Panc1 (cell line): ENCODE data around the gene FBXL3. TPM values are rescaled to one million over a fixed set of nuclear protein-coding genes. Genes with fewer than 3 reads are reported as not detected.

Experiments
- ATAC-seq: fragments of 200-7000 bp; cut with Tn5 transposase; 2 replicates; pipeline ENCODE4 v1.9.1; 2020; ENCODE audit warnings: mild to moderate bottlenecking, moderate library complexity
- BruUV-seq: library from RNA; stranded (reverse); fragments of 400-500 nt; replicated peaks from 2 replicates; lab custom pipeline; 2021; lab: Mats Ljungman, UMichigan
- CTCF ChIA-PET: fragments of 300-600 bp; sonication (Branson Sonifier 250); formaldehyde crosslinking; loops from one replicate; lab custom pipeline; 2022; ENCODE audit warnings: antibody characterized with exemption; lab: Charles Lee
- POLR2A ChIA-PET: fragments of 300-600 bp; sonication (Branson Sonifier 250); formaldehyde crosslinking; loops from one replicate; lab custom pipeline; 2022; ENCODE audit warnings: antibody characterized with exemption; lab: Charles Lee
- DNase-seq: peaks from one replicate; pipeline ENCODE4 v3.0.0-alpha.2; 2010; ENCODE audit warnings: low read depth, low spot score
- H3K27ac ChIP-seq: 2 replicates; pipeline ENCODE4 v1.5.1; 2011; ENCODE audit warnings: mild to moderate bottlenecking, low read length, inconsistent platforms
- H3K27me3 ChIP-seq: fragments of 200-500 bp; sonication (Bioruptor generic); 2 replicates; pipeline ENCODE4 v1.6.0; 2014; ENCODE audit warnings: low read length, inconsistent platforms; ENCODE audit not compliant: control insufficient read depth, insufficient read depth
- H3K36me3 ChIP-seq: fragments of 200-500 bp; sonication (Bioruptor generic); 2 replicates; pipeline ENCODE4 v1.5.1; 2014; ENCODE audit warnings: inconsistent platforms, mild to moderate bottlenecking, low read length, moderate library complexity; ENCODE audit not compliant: control insufficient read depth, insufficient read depth
- H3K4me1 ChIP-seq: 2 replicates; pipeline ENCODE4 v1.5.1; 2011; ENCODE audit warnings: inconsistent platforms, mild to moderate bottlenecking, low read length, moderate library complexity; ENCODE audit not compliant: control insufficient read depth, insufficient read depth
- H3K4me3 ChIP-seq, 2 experiments: 2 replicates each; pipeline ENCODE4 v1.5.1; 2011 to 2012; ENCODE audit warnings: low read depth in 2 of 2, low read length in 2 of 2, mild to moderate bottlenecking in 2 of 2, inconsistent platforms in 1 of 2, moderate library complexity in 1 of 2
- H3K9me3 ChIP-seq: fragments of 200-500 bp; sonication (Bioruptor generic); 2 replicates; pipeline ENCODE4 v1.5.1; 2014; ENCODE audit warnings: low read depth, mild to moderate bottlenecking, inconsistent platforms, low read length, moderate library complexity; ENCODE audit not compliant: control insufficient read depth, insufficient read depth
- CTCF ChIP-seq: fragments of 450-650 bp; IDR thresholded peaks from 2 replicates; pipeline ENCODE4 v1.5.1; 2017; ENCODE audit warnings: mild to moderate bottlenecking
- POLR2AphosphoS5 ChIP-seq: IDR thresholded peaks from 2 replicates; pipeline ENCODE4 v1.6.1; 2012; ENCODE audit warnings: mild to moderate bottlenecking, low read depth, low read length, moderate library complexity
- SIN3A ChIP-seq: IDR thresholded peaks from 2 replicates; pipeline ENCODE4 v1.6.1; 2012; ENCODE audit warnings: low read depth, mild to moderate bottlenecking, low read length, moderate library complexity, borderline replicate concordance; ENCODE audit not compliant: insufficient read depth
- TCF7L2 ChIP-seq: IDR thresholded peaks from 2 replicates; pipeline ENCODE4 v1.6.1; 2011; ENCODE audit warnings: mild to moderate bottlenecking, low read depth, low read length, inconsistent platforms
- in situ Hi-C: cut with HindIII; loops from 2 replicates; pipeline ENCODE4 v1.10.0; 2016; ENCODE audit warnings: low sequenced_read_pairs, low pct_unique_long_range_greater_than_20kb
- intact Hi-C: fragments of 100-400 bp; cut with micrococcal nuclease; formaldehyde crosslinking; loops from one replicate; pipeline ENCODE4 v1.10.0; 2022; ENCODE audit not compliant: unreplicated experiment
- total RNA-seq: library from RNA; stranded (reverse); gene quantifications from one replicate; pipeline ENCODE4 v1.2.1, GENCODE V29; 2021; ENCODE audit not compliant: unreplicated experiment
- TF ChIP-seq, protein P1 (sequence below), 2 experiments: IDR thresholded peaks; 2 replicates each; pipeline ENCODE4 v1.6.1; 2011 to 2012; ENCODE audit warnings: low read depth in 2 of 2, control low read depth in 1 of 2, low read length in 1 of 2, mild to moderate bottlenecking in 1 of 2, moderate library complexity in 1 of 2; ENCODE audit not compliant: insufficient read depth in 1 of 2

Gene FBXL3
- total RNA-seq, 1 experiment from 2014 or later, result 18.5 TPM

- ChIA-PET CTCF (no interaction called here), POLR2A (no interaction called here)
- H3K36me3 ChIP-seq, result no peaks in the 10 kb centered on the region
- H3K4me3 ChIP-seq, result no peak overlapping the region
- no peak overlapping the region for H3K27ac ChIP-seq
- DNase-seq (no peak), ATAC-seq (no peak)
- in situ Hi-C loops, result no loop called here
- no peaks in the 10 kb centered on the region for H3K27me3 ChIP-seq
- intact Hi-C loops, result no loop called here
- BruUV-seq, result no TSS peak
- no peaks in the 10 kb centered on the region for H3K9me3 ChIP-seq
- no peaks in the 10 kb centered on the region for H3K4me1 ChIP-seq
- TF ChIP-seq CTCF (no peak), POLR2AphosphoS5 (no peak), SIN3A (no peak), TCF7L2 (no peak)
- TF ChIP-seq, protein P1, sequence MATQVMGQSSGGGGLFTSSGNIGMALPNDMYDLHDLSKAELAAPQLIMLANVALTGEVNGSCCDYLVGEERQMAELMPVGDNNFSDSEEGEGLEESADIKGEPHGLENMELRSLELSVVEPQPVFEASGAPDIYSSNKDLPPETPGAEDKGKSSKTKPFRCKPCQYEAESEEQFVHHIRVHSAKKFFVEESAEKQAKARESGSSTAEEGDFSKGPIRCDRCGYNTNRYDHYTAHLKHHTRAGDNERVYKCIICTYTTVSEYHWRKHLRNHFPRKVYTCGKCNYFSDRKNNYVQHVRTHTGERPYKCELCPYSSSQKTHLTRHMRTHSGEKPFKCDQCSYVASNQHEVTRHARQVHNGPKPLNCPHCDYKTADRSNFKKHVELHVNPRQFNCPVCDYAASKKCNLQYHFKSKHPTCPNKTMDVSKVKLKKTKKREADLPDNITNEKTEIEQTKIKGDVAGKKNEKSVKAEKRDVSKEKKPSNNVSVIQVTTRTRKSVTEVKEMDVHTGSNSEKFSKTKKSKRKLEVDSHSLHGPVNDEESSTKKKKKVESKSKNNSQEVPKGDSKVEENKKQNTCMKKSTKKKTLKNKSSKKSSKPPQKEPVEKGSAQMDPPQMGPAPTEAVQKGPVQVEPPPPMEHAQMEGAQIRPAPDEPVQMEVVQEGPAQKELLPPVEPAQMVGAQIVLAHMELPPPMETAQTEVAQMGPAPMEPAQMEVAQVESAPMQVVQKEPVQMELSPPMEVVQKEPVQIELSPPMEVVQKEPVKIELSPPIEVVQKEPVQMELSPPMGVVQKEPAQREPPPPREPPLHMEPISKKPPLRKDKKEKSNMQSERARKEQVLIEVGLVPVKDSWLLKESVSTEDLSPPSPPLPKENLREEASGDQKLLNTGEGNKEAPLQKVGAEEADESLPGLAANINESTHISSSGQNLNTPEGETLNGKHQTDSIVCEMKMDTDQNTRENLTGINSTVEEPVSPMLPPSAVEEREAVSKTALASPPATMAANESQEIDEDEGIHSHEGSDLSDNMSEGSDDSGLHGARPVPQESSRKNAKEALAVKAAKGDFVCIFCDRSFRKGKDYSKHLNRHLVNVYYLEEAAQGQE (IDR thresholded peaks at IDR 0.05; ENCODE audit: insufficient read depth in 1 of 2, low read depth in 2 of 2, low read length in 1 of 2), result no peak
These were observed 51.1 kb downstream of the FBXL3 start for GRCh38 chr13:76975863-76976262.

DNA sequence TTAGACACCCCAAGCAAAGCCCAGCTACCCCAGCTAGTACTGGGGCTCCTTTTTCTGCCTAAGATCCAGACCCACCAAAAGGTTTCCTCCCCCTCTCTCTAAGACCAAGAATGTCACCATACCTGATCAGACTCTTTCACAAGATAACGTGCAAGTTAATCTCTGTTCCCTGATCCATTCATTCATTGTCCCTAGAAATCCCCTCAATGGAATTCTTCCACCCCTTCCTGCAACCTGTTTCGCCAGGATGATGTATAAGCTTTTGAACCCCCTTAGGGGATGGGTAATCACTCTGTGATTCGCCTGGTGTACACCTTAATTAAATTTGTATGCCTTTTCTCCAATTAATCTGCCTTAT, 52.4 kb downstream of the FBXL3 start:
- intact Hi-C loops, result no loop called here
- no peak for ATAC-seq
- H3K4me3 ChIP-seq, result no peak overlapping the region
- no peaks in the 10 kb centered on the region for H3K9me3 ChIP-seq
- in situ Hi-C loops, result no loop called here
- no TSS peak for BruUV-seq
- POLR2A ChIA-PET, result no interaction called here
- no peaks in the 10 kb centered on the region for H3K4me1 ChIP-seq
- no peak for DNase-seq
- no peaks in the 10 kb centered on the region for H3K27me3 ChIP-seq
- no peaks in the 10 kb centered on the region for H3K36me3 ChIP-seq
- CTCF ChIA-PET, result no interaction called here
- TF ChIP-seq TCF7L2 (no peak), CTCF (no peak), POLR2AphosphoS5 (no peak), SIN3A (no peak)
- TF ChIP-seq, protein P1 (IDR thresholded peaks at IDR 0.05; ENCODE audit: insufficient read depth in 1 of 2, low read depth in 2 of 2, low read length in 1 of 2), result no peak
- no peak overlapping the region for H3K27ac ChIP-seq
